ENCODE data around the gene UGT1A10.

The UGT1A10 gene

DNA sequence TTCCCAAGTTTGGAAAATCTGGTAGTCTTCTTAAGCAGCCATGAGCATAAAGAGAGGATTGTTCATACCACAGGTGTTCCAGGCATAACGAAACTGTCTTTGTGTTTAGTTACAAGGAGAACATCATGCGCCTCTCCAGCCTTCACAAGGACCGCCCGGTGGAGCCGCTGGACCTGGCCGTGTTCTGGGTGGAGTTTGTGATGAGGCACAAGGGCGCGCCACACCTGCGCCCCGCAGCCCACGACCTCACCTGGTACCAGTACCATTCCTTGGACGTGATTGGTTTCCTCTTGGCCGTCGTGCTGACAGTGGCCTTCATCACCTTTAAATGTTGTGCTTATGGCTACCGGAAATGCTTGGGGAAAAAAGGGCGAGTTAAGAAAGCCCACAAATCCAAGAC, 135.9 kb downstream of the UGT1A10 start:
- TF ChIP-seq EZH2phosphoT487 (IDR thresholded peaks at IDR 0.05; ENCODE audit: borderline replicate concordance, low read length) = no peak
- TF ChIP-seq, protein P1, sequence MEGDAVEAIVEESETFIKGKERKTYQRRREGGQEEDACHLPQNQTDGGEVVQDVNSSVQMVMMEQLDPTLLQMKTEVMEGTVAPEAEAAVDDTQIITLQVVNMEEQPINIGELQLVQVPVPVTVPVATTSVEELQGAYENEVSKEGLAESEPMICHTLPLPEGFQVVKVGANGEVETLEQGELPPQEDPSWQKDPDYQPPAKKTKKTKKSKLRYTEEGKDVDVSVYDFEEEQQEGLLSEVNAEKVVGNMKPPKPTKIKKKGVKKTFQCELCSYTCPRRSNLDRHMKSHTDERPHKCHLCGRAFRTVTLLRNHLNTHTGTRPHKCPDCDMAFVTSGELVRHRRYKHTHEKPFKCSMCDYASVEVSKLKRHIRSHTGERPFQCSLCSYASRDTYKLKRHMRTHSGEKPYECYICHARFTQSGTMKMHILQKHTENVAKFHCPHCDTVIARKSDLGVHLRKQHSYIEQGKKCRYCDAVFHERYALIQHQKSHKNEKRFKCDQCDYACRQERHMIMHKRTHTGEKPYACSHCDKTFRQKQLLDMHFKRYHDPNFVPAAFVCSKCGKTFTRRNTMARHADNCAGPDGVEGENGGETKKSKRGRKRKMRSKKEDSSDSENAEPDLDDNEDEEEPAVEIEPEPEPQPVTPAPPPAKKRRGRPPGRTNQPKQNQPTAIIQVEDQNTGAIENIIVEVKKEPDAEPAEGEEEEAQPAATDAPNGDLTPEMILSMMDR (IDR thresholded peaks at IDR 0.05; ENCODE audit: low read depth, low read length, poor library complexity, severe bottlenecking) = no peak
- Histone ChIP-seq H3K4me2 (ENCODE audit: low read length) (no peak overlapping the region), H3K27ac (ENCODE audit: low read depth, low read length) (no peak overlapping the region), H4K20me1 (ENCODE audit: control insufficient read depth, insufficient read depth, low read depth, low read length) (no peaks in the 10 kb centered on the region), H3K36me3 (ENCODE audit: control insufficient read depth, low read length) (no peaks in the 10 kb centered on the region), H3K27me3 (ENCODE audit: control insufficient read depth, low read length) (no peaks in the 10 kb centered on the region), H3K79me2 (ENCODE audit: control insufficient read depth, low read length) (no peaks in the 10 kb centered on the region), H3K9me2 (replicated peaks; ENCODE audit: control insufficient read depth, low read length) (no peaks in the 10 kb centered on the region), H3K4me3 (ENCODE audit: low read length) (no peak overlapping the region), H3K9me3 (ENCODE audit: control insufficient read depth, insufficient read depth, low read length) (peaks cover 2% of the 10 kb centered on the region; the same call in 1 of the 2 replicates), H3F3A (ENCODE audit: control insufficient read depth, insufficient read depth) (no peaks in the 10 kb centered on the region), H3K4me1 (ENCODE audit: control insufficient read depth, low read length) (no peaks in the 10 kb centered on the region)

DNA sequence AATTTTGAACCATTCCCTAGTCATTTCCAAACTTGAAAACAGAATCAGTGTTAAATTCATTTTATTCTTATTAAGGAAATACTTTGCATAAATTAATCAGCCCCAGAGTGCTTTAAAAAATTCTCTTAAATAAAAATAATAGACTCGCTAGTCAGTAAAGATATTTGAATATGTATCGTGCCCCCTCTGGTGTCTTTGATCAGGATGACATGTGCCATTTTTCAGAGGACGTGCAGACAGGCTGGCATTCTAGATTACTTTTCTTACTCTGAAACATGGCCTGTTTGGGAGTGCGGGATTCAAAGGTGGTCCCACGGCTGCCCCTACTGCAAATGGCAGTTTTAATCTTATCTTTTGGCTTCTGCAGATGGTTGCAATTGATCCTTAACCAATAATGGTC, 136.3 kb downstream of the UGT1A10 start:
- Histone ChIP-seq H3K27me3 (ENCODE audit: control insufficient read depth, low read length) (no peaks in the 10 kb centered on the region), H3K4me1 (ENCODE audit: control insufficient read depth, low read length) (no peaks in the 10 kb centered on the region), H3K79me2 (ENCODE audit: control insufficient read depth, low read length) (no peaks in the 10 kb centered on the region), H3F3A (ENCODE audit: control insufficient read depth, insufficient read depth) (no peaks in the 10 kb centered on the region), H3K36me3 (ENCODE audit: control insufficient read depth, low read length) (no peaks in the 10 kb centered on the region), H3K4me2 (ENCODE audit: low read length) (no peak overlapping the region), H3K9me3 (ENCODE audit: control insufficient read depth, insufficient read depth, low read length) (peaks cover 2% of the 10 kb centered on the region; the same call in 1 of the 2 replicates), H3K4me3 (ENCODE audit: low read length) (no peak overlapping the region), H3K9me2 (replicated peaks; ENCODE audit: control insufficient read depth, low read length) (no peaks in the 10 kb centered on the region), H3K27ac (ENCODE audit: low read depth, low read length) (no peak overlapping the region), H4K20me1 (ENCODE audit: control insufficient read depth, insufficient read depth, low read depth, low read length) (no peaks in the 10 kb centered on the region)
- TF ChIP-seq EZH2phosphoT487 (IDR thresholded peaks at IDR 0.05; ENCODE audit: borderline replicate concordance, low read length) = no peak
- TF ChIP-seq, protein P1 (IDR thresholded peaks at IDR 0.05; ENCODE audit: low read depth, low read length, poor library complexity, severe bottlenecking) = no peak

DNA sequence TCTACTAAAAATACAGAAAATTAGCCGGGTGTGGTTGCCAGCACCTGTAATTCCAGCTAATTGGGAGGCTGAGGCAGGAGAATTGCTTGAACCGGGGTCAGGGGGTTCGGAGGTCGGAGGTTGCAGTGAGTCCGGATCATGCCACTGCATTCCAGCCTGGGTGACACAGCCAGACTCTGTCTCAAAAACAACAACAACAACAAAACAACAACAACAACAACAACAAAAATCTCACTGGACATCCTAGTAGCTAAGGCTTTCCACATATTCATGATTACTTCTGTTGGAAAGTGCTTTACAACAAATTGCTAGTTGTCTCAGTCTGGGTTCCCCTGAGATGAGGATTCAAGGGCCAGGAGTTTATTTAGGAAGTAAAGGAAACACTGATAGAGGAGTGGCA, 137.6 kb downstream of the UGT1A10 start:
- Histone ChIP-seq H3K79me2 (ENCODE audit: control insufficient read depth, low read length) (no peaks in the 10 kb centered on the region), H3K9me2 (replicated peaks; ENCODE audit: control insufficient read depth, low read length) (no peaks in the 10 kb centered on the region), H4K20me1 (ENCODE audit: control insufficient read depth, insufficient read depth, low read depth, low read length) (no peaks in the 10 kb centered on the region), H3F3A (ENCODE audit: control insufficient read depth, insufficient read depth) (no peaks in the 10 kb centered on the region), H3K4me2 (ENCODE audit: low read length) (no peak overlapping the region), H3K36me3 (ENCODE audit: control insufficient read depth, low read length) (no peaks in the 10 kb centered on the region), H3K9me3 (ENCODE audit: control insufficient read depth, insufficient read depth, low read length) (peaks cover 2% of the 10 kb centered on the region; the same call in 1 of the 2 replicates), H3K27me3 (ENCODE audit: control insufficient read depth, low read length) (no peaks in the 10 kb centered on the region), H3K27ac (ENCODE audit: low read depth, low read length) (no peak overlapping the region), H3K4me3 (ENCODE audit: low read length) (no peak overlapping the region), H3K4me1 (ENCODE audit: control insufficient read depth, low read length) (no peaks in the 10 kb centered on the region)
- TF ChIP-seq EZH2phosphoT487 (IDR thresholded peaks at IDR 0.05; ENCODE audit: borderline replicate concordance, low read length) = no peak
- TF ChIP-seq, protein P1 (IDR thresholded peaks at IDR 0.05; ENCODE audit: low read depth, low read length, poor library complexity, severe bottlenecking) = no peak

All from DOHH2 (cell line).